ENCODE data around the gene FGFRL1.
A peak's percentile ranks its signal among the peaks of the same experiment; 100 is the strongest.

FGFRL1 gene

DNA sequence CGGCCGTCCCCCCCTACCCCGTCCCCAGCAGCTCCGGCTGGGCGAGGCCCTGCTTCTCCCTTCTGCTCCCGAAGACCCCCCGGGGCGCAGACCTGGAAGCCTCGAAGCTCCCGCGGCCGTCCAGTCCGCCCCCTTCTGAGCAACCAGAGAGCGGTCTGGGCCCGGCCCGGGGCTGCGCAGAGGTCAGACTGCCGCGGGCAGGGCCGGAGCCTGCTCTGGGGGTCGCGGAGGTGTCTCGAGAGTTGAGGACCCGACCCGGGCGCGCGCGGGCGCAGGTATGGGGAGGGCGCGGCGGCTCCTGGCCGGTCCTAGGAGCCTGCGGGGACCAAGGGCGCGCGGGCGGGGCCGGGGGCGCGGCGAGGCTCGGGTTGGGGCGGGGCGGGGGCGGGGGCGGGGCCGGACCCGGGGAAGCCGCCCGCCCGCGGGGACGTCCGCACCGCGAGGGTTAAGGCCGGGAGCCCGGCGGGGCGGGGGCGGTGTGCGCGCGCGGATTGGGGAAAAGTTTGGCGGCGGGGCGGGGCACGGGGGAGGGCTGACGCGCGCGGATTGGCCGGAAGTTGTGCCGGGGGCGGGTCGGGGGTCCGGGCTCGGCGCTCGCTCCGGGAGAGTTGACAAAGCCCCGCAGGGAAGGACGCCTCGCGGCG is at the start of gene FGFRL1:
TSS of gene FGFRL1 (plus strand) at position 605 of the 644 bp plus-strand sequence. CDS start 860 bp downstream, outside the sequence.
- peak within 1 kb of the TSS; percentile 6 for H3K4me3 ChIP-seq (ENCODE audit: low read depth, low read length)
- TF ChIP-seq, protein P1, sequence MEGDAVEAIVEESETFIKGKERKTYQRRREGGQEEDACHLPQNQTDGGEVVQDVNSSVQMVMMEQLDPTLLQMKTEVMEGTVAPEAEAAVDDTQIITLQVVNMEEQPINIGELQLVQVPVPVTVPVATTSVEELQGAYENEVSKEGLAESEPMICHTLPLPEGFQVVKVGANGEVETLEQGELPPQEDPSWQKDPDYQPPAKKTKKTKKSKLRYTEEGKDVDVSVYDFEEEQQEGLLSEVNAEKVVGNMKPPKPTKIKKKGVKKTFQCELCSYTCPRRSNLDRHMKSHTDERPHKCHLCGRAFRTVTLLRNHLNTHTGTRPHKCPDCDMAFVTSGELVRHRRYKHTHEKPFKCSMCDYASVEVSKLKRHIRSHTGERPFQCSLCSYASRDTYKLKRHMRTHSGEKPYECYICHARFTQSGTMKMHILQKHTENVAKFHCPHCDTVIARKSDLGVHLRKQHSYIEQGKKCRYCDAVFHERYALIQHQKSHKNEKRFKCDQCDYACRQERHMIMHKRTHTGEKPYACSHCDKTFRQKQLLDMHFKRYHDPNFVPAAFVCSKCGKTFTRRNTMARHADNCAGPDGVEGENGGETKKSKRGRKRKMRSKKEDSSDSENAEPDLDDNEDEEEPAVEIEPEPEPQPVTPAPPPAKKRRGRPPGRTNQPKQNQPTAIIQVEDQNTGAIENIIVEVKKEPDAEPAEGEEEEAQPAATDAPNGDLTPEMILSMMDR (IDR thresholded peaks at IDR 0.05; ENCODE audit: borderline replicate concordance, insufficient read depth, low read depth, low read length): no peak

DNA sequence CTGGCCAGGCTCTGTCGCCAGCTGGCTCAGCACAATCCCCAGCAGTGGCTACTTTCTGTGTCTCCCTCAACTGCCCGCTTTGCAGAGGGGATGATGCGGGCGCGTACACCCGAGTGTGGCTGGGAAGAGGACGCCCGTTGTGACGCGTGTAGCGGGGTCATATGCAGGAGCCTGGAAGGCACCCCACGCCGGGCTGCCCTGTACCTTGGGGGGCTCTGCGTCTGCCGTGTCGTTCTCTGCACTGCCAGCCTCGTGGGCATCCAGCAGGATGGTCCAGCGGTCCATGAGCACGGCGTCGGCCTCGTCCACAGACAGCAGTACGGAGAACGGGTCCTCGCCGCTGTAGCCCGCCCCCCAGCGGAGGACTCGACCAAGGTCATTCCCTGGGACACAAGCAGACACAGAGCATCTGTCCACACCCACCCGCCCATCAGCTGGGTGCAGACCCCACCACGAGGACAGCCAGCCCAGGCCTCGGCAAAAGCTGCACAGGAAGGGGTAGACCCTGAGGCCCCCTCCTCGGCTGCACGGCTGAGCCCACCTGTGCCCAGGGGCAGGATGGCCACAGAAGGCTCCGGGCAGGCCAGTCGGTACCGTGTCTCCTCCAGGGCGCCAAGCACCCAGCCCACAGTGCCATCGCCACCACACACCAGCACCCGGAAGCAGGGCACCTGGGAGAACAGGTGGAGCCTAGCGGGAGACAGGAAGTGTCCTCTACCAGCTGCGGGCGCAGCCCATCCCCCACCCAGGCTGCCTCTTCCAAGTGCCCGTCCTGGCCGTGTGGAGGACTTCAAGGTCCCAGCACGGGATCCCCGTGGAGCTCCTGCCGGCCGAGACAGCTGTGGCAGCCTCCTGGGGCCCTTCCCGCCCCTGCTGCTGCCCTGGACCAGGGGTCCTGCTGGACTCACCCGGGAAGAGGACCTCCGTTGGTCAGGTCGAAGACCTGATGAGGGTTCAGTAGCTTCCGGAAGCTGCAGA is 48.9 kb upstream of the FGFRL1 start:
- no peak overlapping the region for H3K4me3 ChIP-seq (ENCODE audit: low read depth, low read length)
- TF ChIP-seq, protein P1 (IDR thresholded peaks at IDR 0.05; ENCODE audit: borderline replicate concordance, insufficient read depth, low read depth, low read length): no peak

DNA sequence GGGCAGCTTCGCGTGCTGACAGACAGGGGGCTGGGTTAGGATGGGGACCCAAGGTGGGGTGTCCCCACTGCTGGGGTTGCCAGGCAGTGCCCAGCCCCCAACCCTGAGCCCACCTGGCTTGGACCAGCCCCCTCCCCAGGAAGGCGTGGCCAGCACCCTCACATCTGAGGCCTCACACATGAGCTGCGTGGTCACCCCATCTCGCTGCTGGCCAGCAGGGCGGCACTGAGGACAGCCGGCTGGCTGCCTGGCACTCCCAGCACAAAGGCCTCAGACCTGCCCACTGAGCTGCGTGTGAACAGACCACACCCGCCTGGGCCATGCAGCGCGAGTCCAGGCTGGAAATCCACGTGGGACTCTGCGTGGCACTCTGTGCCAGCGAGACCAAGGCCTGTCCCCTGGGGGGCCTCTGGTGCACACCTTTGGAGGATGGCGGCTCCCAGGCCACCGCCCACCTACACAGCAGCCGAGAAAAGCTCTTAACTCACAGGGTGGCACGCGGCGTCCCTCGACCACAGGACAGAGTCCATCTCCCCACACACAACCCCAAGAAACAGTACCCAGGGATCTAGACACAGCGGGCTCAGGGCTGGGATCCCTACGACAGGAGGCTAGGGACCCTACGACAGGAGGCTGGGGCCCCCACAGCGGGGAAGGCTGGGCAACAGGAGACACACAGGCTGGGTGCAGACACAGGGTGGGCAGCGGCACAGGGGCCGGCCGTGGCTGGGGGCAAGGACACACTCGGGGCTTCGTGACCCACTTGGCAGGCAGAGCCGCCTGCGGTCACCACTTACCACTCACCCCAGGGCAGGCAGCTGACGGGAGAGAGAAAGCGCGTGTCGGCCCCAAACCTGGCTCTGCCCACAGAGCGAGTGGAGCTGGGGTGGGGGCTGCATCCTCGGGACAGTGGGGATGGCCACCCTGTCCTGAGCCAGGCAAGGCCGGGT is 47.9 kb upstream of the FGFRL1 start:
- TF ChIP-seq, protein P1 (IDR thresholded peaks at IDR 0.05; ENCODE audit: borderline replicate concordance, insufficient read depth, low read depth, low read length): no peak
- no peak overlapping the region for H3K4me3 ChIP-seq (ENCODE audit: low read depth, low read length)

GRCh38 chr4:964346-965025 is 46.9 kb upstream of the FGFRL1 start:
- H3K4me3 ChIP-seq (ENCODE audit: low read depth, low read length): no peak overlapping the region
- TF ChIP-seq, protein P1 (IDR thresholded peaks at IDR 0.05; ENCODE audit: borderline replicate concordance, insufficient read depth, low read depth, low read length): no peak

DNA sequence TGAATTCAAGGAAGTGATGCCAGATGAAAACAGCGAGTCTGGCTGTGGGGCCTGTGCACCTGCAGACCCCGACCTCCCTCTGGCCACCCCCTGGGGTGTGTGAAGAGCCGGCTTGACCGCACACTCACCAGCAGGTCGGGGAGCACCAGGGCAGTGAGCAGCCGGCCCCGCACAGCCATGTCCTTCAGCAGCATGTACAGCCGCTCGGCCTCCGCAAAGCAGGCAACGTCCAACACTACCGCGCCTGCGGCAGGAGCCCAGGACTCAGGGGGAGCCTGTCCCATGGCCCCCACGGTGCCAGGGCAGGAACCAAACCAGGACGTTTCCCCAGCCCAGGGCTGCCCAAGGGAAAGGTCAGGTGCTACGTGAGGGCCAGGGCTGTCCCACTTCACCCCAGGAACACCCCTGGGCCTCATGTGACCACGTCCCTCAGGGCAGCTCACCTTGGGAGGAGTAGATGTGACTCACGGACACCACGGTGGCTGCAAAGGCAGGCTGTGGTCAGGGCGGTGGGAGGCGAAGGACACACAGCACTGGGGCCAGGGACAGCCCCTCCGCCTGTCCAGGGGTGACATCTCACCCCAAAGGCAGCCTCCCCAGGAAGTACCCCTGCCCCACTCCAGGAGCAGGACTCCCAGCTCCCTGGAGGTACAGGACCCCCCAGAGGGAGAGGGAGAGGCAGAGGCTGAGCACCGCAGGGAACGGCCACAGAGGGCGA is 46.2 kb upstream of the FGFRL1 start:
- no peak overlapping the region for H3K4me3 ChIP-seq (ENCODE audit: low read depth, low read length)
- TF ChIP-seq, protein P1 (IDR thresholded peaks at IDR 0.05; ENCODE audit: borderline replicate concordance, insufficient read depth, low read depth, low read length): no peak

DNA sequence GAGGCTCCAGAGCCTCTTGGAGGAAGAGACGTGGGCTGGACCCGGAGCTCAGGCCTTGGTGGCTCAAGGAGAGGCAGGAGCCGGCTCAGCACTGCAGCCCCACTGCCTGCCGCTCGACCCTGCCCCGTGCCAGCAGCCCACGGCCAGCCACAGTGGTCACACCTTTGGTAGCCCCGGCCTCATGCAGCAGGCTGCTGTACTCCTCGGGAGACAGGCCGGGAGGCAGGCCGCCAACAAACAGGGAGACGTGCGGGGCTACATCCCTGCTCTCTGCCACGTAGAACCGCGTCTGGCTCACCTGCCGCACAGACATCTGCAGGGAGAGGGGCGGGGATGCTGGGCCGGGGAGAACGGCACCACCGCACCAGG is 45.7 kb upstream of the FGFRL1 start:
- H3K4me3 ChIP-seq (ENCODE audit: low read depth, low read length): no peak overlapping the region
- TF ChIP-seq, protein P1 (IDR thresholded peaks at IDR 0.05; ENCODE audit: borderline replicate concordance, insufficient read depth, low read depth, low read length): no peak

Measured in GM12875 (cell line).